GM12872 (cell line): ENCODE results near the gene RNASE1.

Source experiments
- CTCF ChIP-seq: IDR thresholded peaks from 3 replicates; pipeline ENCODE4 v1.5.1; 2011; ENCODE audit warnings: low read depth, mild to moderate bottlenecking, low read length, moderate library complexity; ENCODE audit not compliant: insufficient read depth

Gene RNASE1

GRCh38 chr14:20834899-20835298 is 32.3 kb upstream of the RNASE1 start:
- no peak for TF ChIP-seq CTCF

DNA sequence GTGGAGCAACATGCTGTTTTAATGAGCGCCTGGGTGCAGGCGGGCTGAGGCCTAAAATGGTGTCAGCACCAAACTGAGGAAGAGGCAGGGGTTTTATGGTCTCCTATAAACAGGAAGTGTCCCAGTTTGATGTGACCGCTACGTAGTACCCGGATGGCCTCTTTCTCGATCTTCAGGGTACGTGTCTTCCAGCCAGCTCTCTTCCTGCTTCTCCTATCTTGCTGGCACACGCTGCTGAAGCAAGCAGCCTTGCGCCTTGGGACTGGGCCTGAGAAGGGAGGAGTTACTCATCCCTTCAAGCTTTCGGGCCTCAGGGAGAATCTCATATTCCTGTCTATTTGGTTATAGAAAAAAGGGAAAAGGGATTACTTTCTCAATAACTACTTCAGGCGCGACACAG is 28.2 kb upstream of the RNASE1 start:
- no peak for TF ChIP-seq CTCF

GRCh38 chr14:20828024-20828694 is 25.5 kb upstream of the RNASE1 start:
- TF ChIP-seq CTCF, result 0 out of 3 replicates have a peak, but pooled peaks have one; percentile 10

DNA sequence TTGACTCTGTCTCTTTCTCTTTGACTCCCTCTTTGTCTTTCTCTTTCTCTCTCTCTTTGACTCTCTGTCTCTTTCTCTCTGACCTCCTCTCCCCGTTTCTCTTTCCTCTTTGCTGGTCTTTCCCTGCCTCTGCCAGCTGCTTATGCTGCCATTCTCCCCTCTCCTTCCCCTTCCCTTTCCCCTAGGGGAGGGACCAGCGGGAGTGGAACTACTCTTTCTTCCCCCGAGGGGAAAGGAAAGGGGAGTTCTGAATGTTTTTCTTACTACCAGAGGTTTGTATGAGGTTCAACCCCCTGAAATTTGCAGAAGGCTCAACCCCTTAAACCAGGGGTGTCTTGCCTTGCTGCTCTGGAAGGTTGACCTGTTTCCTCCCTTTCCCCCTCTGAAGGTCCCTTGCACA is 24.7 kb upstream of the RNASE1 start:
- no peak for TF ChIP-seq CTCF

DNA sequence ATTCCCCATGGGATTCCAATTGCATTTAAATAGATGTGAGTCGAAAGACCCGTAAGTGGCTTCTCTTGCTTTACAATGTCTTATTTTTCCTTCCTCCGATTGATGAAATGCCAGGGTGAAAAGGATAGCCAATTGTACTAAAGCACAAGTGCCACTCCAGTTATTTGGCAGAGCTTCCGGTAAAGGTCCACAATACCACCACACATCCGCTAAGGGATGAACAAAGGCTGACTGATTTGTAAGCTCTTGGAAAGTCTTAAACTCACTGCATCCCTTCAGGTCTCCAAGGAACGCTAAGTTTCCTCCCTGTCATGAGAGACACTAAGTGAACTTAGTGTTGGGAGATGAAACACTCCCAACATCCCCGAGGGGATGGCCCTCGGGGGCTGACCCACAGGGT is 21.2 kb upstream of the RNASE1 start:
- TF ChIP-seq CTCF, result no peak

DNA sequence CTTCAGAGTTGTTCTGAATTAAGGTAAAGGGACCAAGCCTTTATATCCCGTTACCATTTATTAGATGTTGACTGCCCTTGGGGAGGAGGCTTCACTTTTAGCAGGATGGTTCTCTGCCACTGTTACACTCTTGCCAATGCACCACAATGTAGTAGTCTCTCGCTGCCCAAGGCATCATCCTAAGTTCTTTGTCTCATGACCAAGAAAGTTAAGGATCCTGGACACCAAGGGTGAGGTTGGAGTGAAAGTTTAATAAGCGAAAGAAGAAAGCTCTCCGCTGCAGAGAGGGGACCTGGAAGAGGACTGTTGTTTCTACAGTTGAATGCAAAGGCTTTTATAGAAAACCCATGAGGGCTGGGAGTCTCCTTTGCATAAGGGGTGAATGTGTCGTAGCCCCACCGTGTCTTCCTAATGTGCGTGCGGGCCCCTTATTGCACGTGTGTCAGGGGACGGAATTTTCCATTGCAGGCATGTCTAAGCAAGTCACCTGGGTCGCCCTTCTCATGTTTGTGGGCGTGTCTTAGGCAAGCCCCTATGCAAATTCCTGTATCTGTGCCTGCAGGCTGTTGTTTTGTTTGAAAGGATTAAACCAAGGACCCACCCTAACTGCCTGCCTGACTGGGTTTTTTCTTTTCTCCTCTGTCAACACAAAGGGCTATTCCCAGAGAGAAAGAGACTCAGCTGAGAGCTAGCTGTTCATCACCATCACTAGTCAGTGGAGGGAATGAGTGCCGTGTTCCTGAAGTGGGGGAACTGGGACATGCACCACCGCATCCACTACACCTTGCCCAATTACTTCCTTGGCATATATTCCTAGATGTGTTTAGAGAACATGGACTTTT is 17.6 kb upstream of the RNASE1 start:
- no peak for TF ChIP-seq CTCF

DNA sequence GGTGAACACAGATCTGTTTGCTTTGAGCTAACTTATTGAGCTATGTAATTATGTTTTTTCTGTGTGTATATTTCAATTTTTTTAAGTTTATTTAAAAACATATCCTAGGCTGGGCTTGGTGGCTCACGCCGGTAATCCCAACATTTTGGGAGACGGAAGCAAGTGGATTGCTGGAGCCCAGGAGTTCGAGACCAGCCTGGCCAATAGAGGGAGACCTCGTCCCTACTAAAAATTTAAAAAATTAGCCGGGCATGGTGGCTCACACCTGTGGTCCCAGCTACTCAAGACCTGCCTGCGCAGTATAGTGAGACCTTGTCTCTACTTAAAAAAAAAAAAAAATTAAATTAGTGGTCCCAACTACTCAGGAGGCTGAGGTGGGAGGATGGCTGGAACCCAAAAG is 16.2 kb upstream of the RNASE1 start:
- no peak for TF ChIP-seq CTCF
